DND-41 (cell line): ENCODE data around the gene ACBD4.

Experiments
- ATAC-seq: fragments of 200-7000 bp; cut with Tn5 transposase; 3 replicates; pipeline ENCODE4 v1.9.1; 2021; ENCODE audit warnings: low read depth; ENCODE audit not compliant: insufficient read depth
- DNase-seq: peaks from one replicate; pipeline ENCODE4 v3.0.0-alpha.2; 2020
- H2AFZ ChIP-seq: 2 replicates; pipeline ENCODE4 v1.6.0; 2012; ENCODE audit warnings: low read depth, low read length
- H3K27ac ChIP-seq: 2 replicates; pipeline ENCODE4 v1.5.1; 2012; ENCODE audit warnings: low read length, inconsistent platforms
- H3K27me3 ChIP-seq: fragments of 200-600 bp; sonication (generic); 2 replicates; pipeline ENCODE4 v1.6.0; 2012; ENCODE audit warnings: low read length, mild to moderate bottlenecking, inconsistent platforms; ENCODE audit not compliant: insufficient read depth, poor library complexity
- H3K36me3 ChIP-seq: 2 replicates; pipeline ENCODE4 v1.5.1; 2012; ENCODE audit warnings: low read length, inconsistent platforms; ENCODE audit not compliant: insufficient read depth
- H3K4me1 ChIP-seq: 2 replicates; pipeline ENCODE4 v1.5.1; 2012; ENCODE audit warnings: mild to moderate bottlenecking, low read length; ENCODE audit not compliant: insufficient read depth
- H3K4me2 ChIP-seq: 2 replicates; pipeline ENCODE4 v1.6.0; 2012; ENCODE audit warnings: mild to moderate bottlenecking, moderate library complexity, low read length, inconsistent platforms; ENCODE audit not compliant: insufficient read depth
- H3K4me3 ChIP-seq, 2 experiments: fragments of 200-600 bp in 1 of 2; shearing (Covaris generic) in 1 of 2; 2 replicates each; pipeline ENCODE4 v1.5.1; 2012 to 2016; ENCODE audit warnings: inconsistent platforms in 2 of 2, low read length in 2 of 2, mild to moderate bottlenecking in 2 of 2, low read depth in 1 of 2, moderate library complexity in 1 of 2
- H3K79me2 ChIP-seq: 2 replicates; pipeline ENCODE4 v1.6.0; 2012; ENCODE audit warnings: low read length, inconsistent platforms; ENCODE audit not compliant: insufficient read depth
- H3K9ac ChIP-seq: 2 replicates; pipeline ENCODE4 v1.6.0; 2012; ENCODE audit warnings: low read depth, mild to moderate bottlenecking, inconsistent platforms, low read length, moderate library complexity
- H3K9me3 ChIP-seq: 2 replicates; pipeline ENCODE4 v1.5.1; 2012; ENCODE audit warnings: low read length, moderate library complexity, mild to moderate bottlenecking, inconsistent platforms; ENCODE audit not compliant: insufficient read depth, severe bottlenecking
- H4K20me1 ChIP-seq: 2 replicates; pipeline ENCODE4 v1.6.0; 2012; ENCODE audit warnings: low read length; ENCODE audit not compliant: insufficient read depth
- CTCF ChIP-seq: IDR thresholded peaks from 2 replicates; pipeline ENCODE4 v1.5.1; 2012; ENCODE audit warnings: borderline replicate concordance, low read length, moderate library complexity, mild to moderate bottlenecking; ENCODE audit not compliant: poor library complexity, severe bottlenecking; ENCODE audit errors: extremely low read depth
- EZH2 ChIP-seq: IDR thresholded peaks from 3 replicates; pipeline ENCODE4 v1.6.1; 2012; ENCODE audit warnings: borderline replicate concordance, low read depth, mild to moderate bottlenecking, moderate library complexity, low read length, inconsistent platforms; ENCODE audit not compliant: severe bottlenecking

ACBD4 gene

GRCh38 chr17:45111850-45112249 lies 23.6 kb upstream of the ACBD4 start:
- H3K27me3 ChIP-seq, result no peaks in the 10 kb centered on the region
- H3K79me2 ChIP-seq, result no peaks in the 10 kb centered on the region
- no peak for TF ChIP-seq CTCF
- TF ChIP-seq EZH2, result no peak
- H3K27ac ChIP-seq, result no peak overlapping the region
- no peak for ATAC-seq
- no peaks in the 10 kb centered on the region for H3K4me1 ChIP-seq
- H4K20me1 ChIP-seq, result peaks cover 20% of the 10 kb centered on the region; the same call in 1 of the 2 replicates
- H3K9me3 ChIP-seq, result no peaks in the 10 kb centered on the region
- no peak overlapping the region for H3K4me2 ChIP-seq
- no peak overlapping the region for H2AFZ ChIP-seq
- H3K4me3 ChIP-seq, result no peak overlapping the region
- DNase-seq, result no peak
- peaks cover 23% of the 10 kb centered on the region for H3K36me3 ChIP-seq
- no peak overlapping the region for H3K9ac ChIP-seq

GRCh38 chr17:45112559-45113423 lies 22.7 kb upstream of the ACBD4 start:
- no peak overlapping the region for H2AFZ ChIP-seq
- ATAC-seq, result no peak
- H3K36me3 ChIP-seq, result peaks cover 13% of the 10 kb centered on the region
- H3K79me2 ChIP-seq, result no peaks in the 10 kb centered on the region
- no peaks in the 10 kb centered on the region for H3K27me3 ChIP-seq
- H3K4me1 ChIP-seq, result no peaks in the 10 kb centered on the region
- DNase-seq, result no peak
- TF ChIP-seq CTCF (no peak), EZH2 (no peak)
- H3K27ac ChIP-seq, result no peak overlapping the region
- H3K9me3 ChIP-seq, result no peaks in the 10 kb centered on the region
- no peak overlapping the region for H3K4me3 ChIP-seq
- H3K9ac ChIP-seq, result no peak overlapping the region
- no peak overlapping the region for H3K4me2 ChIP-seq
- H4K20me1 ChIP-seq, result peaks cover 14% of the 10 kb centered on the region

GRCh38 chr17:45113424-45113754 lies 22.1 kb upstream of the ACBD4 start:
- peaks cover 8% of the 10 kb centered on the region for H4K20me1 ChIP-seq
- DNase-seq (no peak), ATAC-seq (no peak)
- H3K9me3 ChIP-seq, result no peaks in the 10 kb centered on the region
- H3K36me3 ChIP-seq, result peaks cover 7% of the 10 kb centered on the region
- H3K9ac ChIP-seq, result no peak overlapping the region
- H3K4me1 ChIP-seq, result no peaks in the 10 kb centered on the region
- no peaks in the 10 kb centered on the region for H3K79me2 ChIP-seq
- TF ChIP-seq CTCF (no peak), EZH2 (no peak)
- H3K27me3 ChIP-seq, result no peaks in the 10 kb centered on the region
- H3K4me2 ChIP-seq, result no peak overlapping the region
- H3K27ac ChIP-seq, result no peak overlapping the region
- no peak overlapping the region for H3K4me3 ChIP-seq
- no peak overlapping the region for H2AFZ ChIP-seq
